Aorta (tissue), 5 donors: Measurements from ENCODE around the gene GRIFIN. TPM values are rescaled to one million over a fixed set of nuclear protein-coding genes. Genes with fewer than 3 reads are reported as not detected.

Experiments
- ATAC-seq: fragments of 200-7000 bp; cut with Tn5 transposase; one replicate; pipeline ENCODE4 v1.9.1; 2022; ENCODE audit warnings: moderate library complexity; ENCODE audit not compliant: low FRiP score
- DNase-seq, 2 donors: peaks; one replicate each; pipeline ENCODE4 v3.0.0-alpha.2; 2020
- H3K27ac ChIP-seq, 2 donors: one replicate each; pipeline ENCODE4 v1.5.1; 2013; ENCODE audit warnings: low read length in 2 of 2, mild to moderate bottlenecking in 2 of 2, moderate library complexity in 2 of 2, control low read depth in 1 of 2, inconsistent platforms in 1 of 2, low read depth in 1 of 2
- H3K27me3 ChIP-seq, 2 donors: one replicate each; pipeline ENCODE4 v1.6.1; 2013; ENCODE audit warnings: control low read depth in 1 of 2, low read length in 1 of 2, mild to moderate bottlenecking in 1 of 2, moderate library complexity in 1 of 2; ENCODE audit not compliant: insufficient read depth in 2 of 2, control insufficient read depth in 1 of 2
- H3K36me3 ChIP-seq, 2 donors: one replicate each; pipeline ENCODE4 v1.6.1; 2013; ENCODE audit warnings: control low read depth in 1 of 2, low read length in 1 of 2, mild to moderate bottlenecking in 1 of 2; ENCODE audit not compliant: insufficient read depth in 2 of 2, control insufficient read depth in 1 of 2
- H3K4me1 ChIP-seq, 2 donors: one replicate each; pipeline ENCODE4 v1.6.1; 2013; ENCODE audit warnings: low read length in 2 of 2, control low read depth in 1 of 2, mild to moderate bottlenecking in 1 of 2, moderate library complexity in 1 of 2; ENCODE audit not compliant: insufficient read depth in 2 of 2, control insufficient read depth in 1 of 2
- H3K4me3 ChIP-seq, 2 donors: one replicate each; pipeline ENCODE4 v1.5.1; 2013; ENCODE audit warnings: low read length in 2 of 2, control low read depth in 1 of 2, mild to moderate bottlenecking in 1 of 2
- H3K9me3 ChIP-seq: one replicate; pipeline ENCODE4 v1.6.1; 2013; ENCODE audit warnings: mild to moderate bottlenecking, low read length; ENCODE audit not compliant: control insufficient read depth
- WGBS, 2 donors: extraction: QIAGEN DNeasy Blood & Tissue Kit; methylation state at CpG; one replicate each; pipeline ENCODE4 v1.1.7; 2013; 5-methylcytosine and 5-hydroxymethylcytosine counted together
- intact Hi-C, 2 donors: fragments of 100-400 bp; cut with DNase I; formaldehyde crosslinking; loops; one replicate each; pipeline versions ENCODE4 v1.14.2 to v1.15.0; 2022
- polyA plus RNA-seq, 2 donors: library from polyadenylated mRNA; stranded (reverse); fragments of 200-250 nt; gene quantifications; one replicate each; pipeline ENCODE4 v1.2.3, GENCODE V29; 2013
- total RNA-seq, 2 donors: library from RNA; stranded (reverse); fragmentation: NEBNext Ultra II Directional; extraction: Animal tissue kit (Norgen Biotek cat#: 25700); gene quantifications; one replicate each; pipeline ENCODE4 v1.2.1, GENCODE V29; 2021
- donor health status: healthy with polysubstance abuse.
- donor health status: Bipolar disorder and iron deficiency.
- donor health status: DM: no; HTN: no; CAD: no.
- donor health status: DM: no; HTN: no; CAD: no.
- donor health status: DM: yes; HTN: yes; CAD: no.

The GRIFIN gene
- total and polyA plus RNA-seq, 4 donors, result not detected

GRCh38 chr7:2431260-2431867 is 44.8 kb downstream of the GRIFIN start:
- 87 to 92% methylated on average over 3 of the region's 3 CpGs for WGBS, 2 donors

DNA sequence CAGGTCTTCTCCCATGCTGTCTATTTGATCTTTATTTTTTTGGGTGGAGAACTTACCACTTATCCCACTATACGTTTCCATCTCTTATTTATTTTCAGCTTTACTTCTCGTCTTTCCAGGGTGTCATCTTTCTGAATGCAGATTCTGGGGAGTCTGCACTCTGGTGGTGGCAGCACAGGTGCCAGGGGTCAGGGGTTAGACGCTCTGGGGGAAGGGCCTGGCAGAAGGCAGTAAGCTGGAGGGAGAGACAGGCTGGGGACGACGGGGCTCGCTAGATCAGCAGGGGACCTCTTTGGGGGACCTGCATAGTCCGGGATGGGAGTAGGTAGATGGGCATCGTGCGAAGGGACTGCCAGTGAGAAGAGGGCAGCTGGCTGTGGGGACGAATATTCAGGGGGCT is 50.4 kb downstream of the GRIFIN start:
- DNase-seq (no peak), ATAC-seq (no peak)
- Histone ChIP-seq H3K27ac (no peak overlapping the region), H3K9me3 (no peaks in the 10 kb centered on the region), H3K4me1 (no peaks in the 10 kb centered on the region), H3K27me3 (no peaks in the 10 kb centered on the region), H3K36me3 (no peaks in the 10 kb centered on the region), H3K4me3 (no peak overlapping the region)
- WGBS, 2 donors, result 83 to 84% methylated on average over 10 of the region's 10 CpGs
- intact Hi-C loops, result no loop called here

More at GRCh38 chr7:2431260-2431867, 44.8 kb downstream of the GRIFIN start:
- no peaks in the 10 kb centered on the region for H3K27me3 ChIP-seq
- H3K4me3 ChIP-seq, result no peak overlapping the region
- ATAC-seq (no peak), DNase-seq (no peak)
- H3K9me3 ChIP-seq, result no peaks in the 10 kb centered on the region
- no peak overlapping the region for H3K27ac ChIP-seq
- H3K36me3 ChIP-seq, result peaks cover 0 to 4% of the 10 kb centered on the region in 2 donors
- intact Hi-C loops, result no loop called here
- no peaks in the 10 kb centered on the region for H3K4me1 ChIP-seq

Other genes starting within 250 kb of the GRIFIN start
- gene MAD1L1, start 243.5 kb downstream of the GRIFIN start, total RNA-seq, result 10 to 100 TPM; 20.3 to 35.8 TPM
- 10 to 100 TPM; 14.8 to 20.1 TPM for gene MAD1L1, start 243.5 kb downstream of the GRIFIN start, polyA plus RNA-seq
- 10 to 100 TPM; 11.5 to 14.9 TPM for gene MRM2, start 234.2 kb downstream of the GRIFIN start, total RNA-seq
- 10 to 100 TPM; 14.4 to 19.8 TPM for gene MRM2, start 234.2 kb downstream of the GRIFIN start, polyA plus RNA-seq
- 10 to 100 TPM; 11.1 to 11.9 TPM for gene NUDT1, start 234.2 kb downstream of the GRIFIN start, total RNA-seq
- gene NUDT1, start 234.2 kb downstream of the GRIFIN start, polyA plus RNA-seq, result 10 to 100 TPM; 21.0 to 30.8 TPM
- 10 to 100 TPM; 25.9 to 26.5 TPM for gene SNX8, start 162.0 kb downstream of the GRIFIN start, total RNA-seq
- gene SNX8, start 162.0 kb downstream of the GRIFIN start, polyA plus RNA-seq, result 10 to 100 TPM in 1 of 2 donors, 1 to 10 TPM in 1; 4.1 to 15.8 TPM
- gene EIF3B, start 121.6 kb downstream of the GRIFIN start, total RNA-seq, result 10 to 100 TPM; 84.7 to 95.2 TPM
- 10 to 100 TPM; 28.7 to 84.7 TPM for gene EIF3B, start 121.6 kb downstream of the GRIFIN start, polyA plus RNA-seq
- gene CHST12, start 72.8 kb downstream of the GRIFIN start, total RNA-seq, result 10 to 100 TPM; 19.6 to 31.8 TPM
- gene CHST12, start 72.8 kb downstream of the GRIFIN start, polyA plus RNA-seq, result 10 to 100 TPM in 1 of 2 donors, 1 to 10 TPM in 1; 2.9 to 16.0 TPM
- 10 to 100 TPM; 14.0 to 30.6 TPM for gene LFNG, start 43.4 kb upstream of the GRIFIN start, total RNA-seq
- gene LFNG, start 43.4 kb upstream of the GRIFIN start, polyA plus RNA-seq, result 1 to 10 TPM; 2.3 to 5.8 TPM
- gene BRAT1, start 79.1 kb upstream of the GRIFIN start, total RNA-seq, result 10 to 100 TPM; 14.8 to 24.3 TPM
- gene BRAT1, start 79.1 kb upstream of the GRIFIN start, polyA plus RNA-seq, result 10 to 100 TPM; 11.8 to 63.9 TPM
- 10 to 100 TPM; 12.0 to 18.2 TPM for gene IQCE, start 82.6 kb upstream of the GRIFIN start, total RNA-seq
- gene IQCE, start 82.6 kb upstream of the GRIFIN start, polyA plus RNA-seq, result 10 to 100 TPM in 1 of 2 donors, 1 to 10 TPM in 1; 6.1 to 10.5 TPM
- 10 to 100 TPM; 58.9 to 79.9 TPM for gene TTYH3, start 155.6 kb upstream of the GRIFIN start, total RNA-seq
- gene TTYH3, start 155.6 kb upstream of the GRIFIN start, polyA plus RNA-seq, result 10 to 100 TPM; 10.5 to 14.9 TPM
- gene AMZ1, start 211.8 kb upstream of the GRIFIN start, total RNA-seq, result 1 to 10 TPM; 1.1 to 2.0 TPM
- under 1 TPM in 1 of 2 donors, not detected in 1; 0.13 TPM for gene AMZ1, start 211.8 kb upstream of the GRIFIN start, polyA plus RNA-seq